Bronchial epithelial cell (primary cell): ENCODE measurements around the gene KAZN. TPM values are rescaled to one million over a fixed set of nuclear protein-coding genes. Genes with fewer than 3 reads are reported as not detected.

Experiments
- DNase-seq: peaks from one replicate; pipeline ENCODE4 v3.0.0-alpha.2; 2010; ENCODE audit warnings: low read depth
- FAIRE-seq: peaks from 2 replicates; lab custom pipeline; 2011; peaks lifted over from hg19 to GRCh38; lab: Jason Lieb, UNC
- H3K27me3 ChIP-seq: 2 replicates; pipeline ENCODE4 v1.5.1; 2011; ENCODE audit warnings: low read length; ENCODE audit not compliant: control insufficient read depth, insufficient read depth
- H3K36me3 ChIP-seq: 2 replicates; pipeline ENCODE4 v1.5.1; 2011; ENCODE audit warnings: low read length; ENCODE audit not compliant: control insufficient read depth, insufficient read depth
- H3K4me3 ChIP-seq: 2 replicates; pipeline ENCODE4 v1.5.1; 2011; ENCODE audit warnings: mild to moderate bottlenecking, low read depth, low read length, control low read depth
- CTCF ChIP-seq: IDR thresholded peaks from 2 replicates; pipeline ENCODE4 v1.5.1; 2011; ENCODE audit warnings: mild to moderate bottlenecking, moderate library complexity, low read length, control low read depth, inconsistent platforms; ENCODE audit not compliant: insufficient read depth, severe bottlenecking
- total RNA-seq: library from RNA; depleted of rRNA; stranded (reverse); fragments of >200 nt; gene quantifications from 2 replicates; pipeline ENCODE4 v1.2.1, GENCODE V29; 2014

The KAZN gene
- total RNA-seq, 1 donor from 2014 or later, result 4.7 TPM

- H3K27me3 ChIP-seq, result no peaks in the 10 kb centered on the region
- no peak overlapping the region for H3K4me3 ChIP-seq
- peak; percentile 99 for FAIRE-seq
- DNase-seq, result peak; percentile 35
- no peaks in the 10 kb centered on the region for H3K36me3 ChIP-seq
- no peak for TF ChIP-seq CTCF
These were observed 167.3 kb downstream of the KAZN start for GRCh38 chr1:14765773-14766172.

DNA sequence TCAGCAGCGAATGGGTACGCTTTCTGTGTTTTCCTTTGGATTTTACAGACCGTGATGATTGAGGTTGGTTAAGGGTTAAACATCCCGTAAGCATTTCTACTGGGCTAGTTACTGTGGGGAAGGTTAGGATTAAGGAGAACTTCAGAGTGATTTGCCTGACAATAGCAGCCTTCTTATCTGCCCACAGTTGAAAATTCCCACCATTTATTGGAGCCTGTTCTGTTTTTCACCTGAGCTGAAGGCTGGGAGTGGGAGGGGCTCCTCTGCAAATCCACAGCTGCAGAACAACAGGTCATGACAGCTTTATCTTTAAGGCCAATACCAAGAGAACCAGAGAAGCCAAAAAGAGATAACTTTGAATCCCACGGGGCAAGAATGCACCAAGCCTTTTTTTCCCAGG is 168.6 kb downstream of the KAZN start:
- DNase-seq, result no peak
- no peaks in the 10 kb centered on the region for H3K27me3 ChIP-seq
- H3K4me3 ChIP-seq, result no peak overlapping the region
- TF ChIP-seq CTCF, result no peak
- H3K36me3 ChIP-seq, result no peaks in the 10 kb centered on the region
- FAIRE-seq, result no peak

DNA sequence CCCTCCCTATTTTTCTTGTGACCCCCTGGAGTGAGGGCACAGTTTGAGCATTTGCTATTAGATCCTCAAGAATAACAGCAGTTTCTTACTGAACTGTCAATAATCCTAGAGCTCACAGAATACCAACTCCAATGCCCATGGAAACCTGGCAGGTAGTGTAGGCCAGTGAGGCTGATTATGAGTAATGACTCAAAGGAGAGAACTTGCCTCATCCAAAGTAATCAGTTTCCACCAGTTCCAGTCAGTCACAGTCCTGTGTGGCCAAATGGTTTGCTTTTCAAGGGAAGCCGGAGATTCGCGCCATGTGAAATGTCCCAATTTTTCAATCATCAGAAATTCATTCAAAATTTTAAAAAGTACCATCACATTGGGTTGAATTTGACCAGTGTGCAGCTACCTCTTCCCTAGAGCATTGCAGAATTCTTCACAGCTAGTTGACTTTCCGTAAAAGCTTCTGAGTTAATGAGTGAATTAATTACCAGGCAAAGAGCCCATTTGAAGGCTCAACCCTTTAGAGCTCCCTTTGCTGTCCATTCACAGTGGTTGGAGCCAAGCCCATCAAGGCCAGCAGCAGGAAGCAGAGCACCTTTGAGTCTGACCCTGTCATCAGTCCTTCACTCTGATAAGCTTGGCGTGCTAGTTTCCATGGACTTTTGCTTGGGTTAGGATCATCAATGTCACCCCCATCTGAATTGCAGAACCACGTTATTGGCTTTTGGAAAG is 170.3 kb downstream of the KAZN start:
- no peaks in the 10 kb centered on the region for H3K36me3 ChIP-seq
- no peaks in the 10 kb centered on the region for H3K27me3 ChIP-seq
- no peak for FAIRE-seq
- DNase-seq, result no peak
- TF ChIP-seq CTCF, result no peak
- H3K4me3 ChIP-seq, result no peak overlapping the region

GRCh38 chr1:14769486-14770274 is 171.2 kb downstream of the KAZN start:
- H3K4me3 ChIP-seq, result no peak overlapping the region
- H3K36me3 ChIP-seq, result no peaks in the 10 kb centered on the region
- TF ChIP-seq CTCF, result no peak
- no peaks in the 10 kb centered on the region for H3K27me3 ChIP-seq
- DNase-seq (no peak), FAIRE-seq (no peak)

DNA sequence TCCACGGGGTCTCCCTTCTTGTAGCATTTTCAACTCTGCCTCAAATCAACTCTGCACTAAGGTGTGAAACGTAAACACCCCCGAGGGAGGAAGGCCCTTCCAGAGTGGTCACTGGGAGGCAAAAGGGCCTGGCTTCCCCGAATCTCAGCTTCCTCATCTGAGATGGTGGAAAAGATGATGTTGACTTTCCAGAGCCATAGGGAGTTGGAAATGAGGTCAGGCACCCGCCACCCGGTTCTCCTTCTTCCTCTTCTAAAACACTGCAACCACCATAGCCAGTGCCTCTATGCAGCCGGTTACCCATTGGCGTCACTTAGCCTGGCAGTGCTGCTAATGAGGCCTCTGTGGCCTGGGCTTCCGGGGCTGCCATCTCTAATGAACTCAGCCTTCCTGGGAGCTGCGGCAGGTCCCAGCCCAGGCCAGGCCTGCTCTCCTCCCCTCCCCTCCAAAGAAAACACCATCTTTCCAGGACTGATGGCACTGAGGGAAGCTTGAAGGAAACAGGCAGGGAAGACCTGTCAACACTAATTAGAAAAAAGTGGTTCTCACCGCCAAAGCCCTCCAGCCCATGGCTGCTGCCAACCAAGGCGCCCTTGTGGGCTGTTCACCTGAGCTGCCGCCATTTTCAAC is 175.0 kb downstream of the KAZN start:
- FAIRE-seq (no peak), DNase-seq (no peak)
- no peak for TF ChIP-seq CTCF
- H3K36me3 ChIP-seq, result no peaks in the 10 kb centered on the region
- H3K4me3 ChIP-seq, result no peak overlapping the region
- H3K27me3 ChIP-seq, result no peaks in the 10 kb centered on the region
